Measurements from ENCODE around the gene COL6A1.

The COL6A1 gene

GRCh38 chr21:45981151-45982091 lies at the start of gene COL6A1:
TSS of gene COL6A1 (plus strand) at chr21:45981770. CDS start at chr21:45981851, 81 bp downstream.
- no peak for FAIRE-seq
- peak; percentile 75 for DNase-seq (ENCODE audit: low spot score)

- no peak for FAIRE-seq
- no peak for DNase-seq (ENCODE audit: low spot score)
Measured at GRCh38 chr21:45932922-45933502, 48.6 kb upstream of the COL6A1 start.

- DNase-seq (ENCODE audit: low spot score): no peak
- FAIRE-seq: no peak
Measured at GRCh38 chr21:45934085-45934484, 47.5 kb upstream of the COL6A1 start.

- FAIRE-seq (no peak), DNase-seq (ENCODE audit: low spot score) (no peak)
Measured at GRCh38 chr21:45934554-45934953, 47.0 kb upstream of the COL6A1 start.

GRCh38 chr21:45935628-45936027 lies 45.9 kb upstream of the COL6A1 start:
- DNase-seq (ENCODE audit: low spot score) (no peak), FAIRE-seq (no peak)

GRCh38 chr21:45937721-45938452 lies 43.7 kb upstream of the COL6A1 start:
- DNase-seq (ENCODE audit: low spot score) (no peak), FAIRE-seq (no peak)

GRCh38 chr21:45938453-45938755 lies 43.2 kb upstream of the COL6A1 start:
- no peak for FAIRE-seq

GRCh38 chr21:45938811-45939520 lies 42.6 kb upstream of the COL6A1 start:
- FAIRE-seq (no peak), DNase-seq (ENCODE audit: low spot score) (no peak)

More at GRCh38 chr21:45938453-45938755, 43.2 kb upstream of the COL6A1 start:
- DNase-seq (ENCODE audit: low spot score): no peak

- DNase-seq (ENCODE audit: low spot score): no peak
- FAIRE-seq: no peak
Measured at GRCh38 chr21:45939521-45940045, 42.0 kb upstream of the COL6A1 start.

- DNase-seq (ENCODE audit: low spot score) (no peak), FAIRE-seq (no peak)
Measured at GRCh38 chr21:45940091-45940490, 41.5 kb upstream of the COL6A1 start.

GRCh38 chr21:45940621-45941337 lies 40.8 kb upstream of the COL6A1 start:
- FAIRE-seq (no peak), DNase-seq (ENCODE audit: low spot score) (no peak)

- FAIRE-seq (no peak), DNase-seq (ENCODE audit: low spot score) (no peak)
Measured at GRCh38 chr21:45941338-45941710, 40.2 kb upstream of the COL6A1 start.

GRCh38 chr21:45941717-45942546 lies 39.6 kb upstream of the COL6A1 start:
- no peak for DNase-seq (ENCODE audit: low spot score)
- no peak for FAIRE-seq

GRCh38 chr21:45942755-45943629 lies 38.6 kb upstream of the COL6A1 start:
- no peak for FAIRE-seq
- no peak for DNase-seq (ENCODE audit: low spot score)

- no peak for FAIRE-seq
- no peak for DNase-seq (ENCODE audit: low spot score)
Measured at GRCh38 chr21:45943630-45944540, 37.7 kb upstream of the COL6A1 start.

GRCh38 chr21:45944601-45945000 lies 37.0 kb upstream of the COL6A1 start:
- no peak for FAIRE-seq
- no peak for DNase-seq (ENCODE audit: low spot score)

- DNase-seq (ENCODE audit: low spot score): no peak
- no peak for FAIRE-seq
Measured at GRCh38 chr21:45945066-45945867, 36.3 kb upstream of the COL6A1 start.
